ENCODE results near the gene KIAA1586.
"Not testable (repeated sequence)": the region's sequence is repeated elsewhere in the genome, so short reads cannot be mapped to it uniquely, and the experiment has no call there.

DNA sequence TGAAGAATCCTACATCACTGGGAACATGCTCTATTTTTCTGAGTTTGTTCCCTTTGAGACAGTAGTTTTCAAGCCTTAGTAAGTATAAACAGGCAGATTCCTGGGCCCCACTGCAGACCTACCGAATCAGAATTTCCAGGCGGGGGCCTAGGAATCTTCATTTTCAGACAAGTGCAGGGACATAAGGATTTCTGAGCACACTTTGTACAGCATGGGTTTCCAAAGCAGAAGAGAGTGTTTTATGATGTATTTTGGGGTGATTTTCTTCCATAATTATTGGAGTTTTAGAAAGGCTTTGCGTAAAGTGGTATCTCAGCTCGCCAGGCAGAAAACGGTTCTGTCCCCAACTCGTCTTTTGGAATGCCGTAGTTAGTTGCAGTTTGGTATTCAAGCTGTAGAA is 44.9 kb downstream of the KIAA1586 start:
- TF ChIP-seq, protein P1, sequence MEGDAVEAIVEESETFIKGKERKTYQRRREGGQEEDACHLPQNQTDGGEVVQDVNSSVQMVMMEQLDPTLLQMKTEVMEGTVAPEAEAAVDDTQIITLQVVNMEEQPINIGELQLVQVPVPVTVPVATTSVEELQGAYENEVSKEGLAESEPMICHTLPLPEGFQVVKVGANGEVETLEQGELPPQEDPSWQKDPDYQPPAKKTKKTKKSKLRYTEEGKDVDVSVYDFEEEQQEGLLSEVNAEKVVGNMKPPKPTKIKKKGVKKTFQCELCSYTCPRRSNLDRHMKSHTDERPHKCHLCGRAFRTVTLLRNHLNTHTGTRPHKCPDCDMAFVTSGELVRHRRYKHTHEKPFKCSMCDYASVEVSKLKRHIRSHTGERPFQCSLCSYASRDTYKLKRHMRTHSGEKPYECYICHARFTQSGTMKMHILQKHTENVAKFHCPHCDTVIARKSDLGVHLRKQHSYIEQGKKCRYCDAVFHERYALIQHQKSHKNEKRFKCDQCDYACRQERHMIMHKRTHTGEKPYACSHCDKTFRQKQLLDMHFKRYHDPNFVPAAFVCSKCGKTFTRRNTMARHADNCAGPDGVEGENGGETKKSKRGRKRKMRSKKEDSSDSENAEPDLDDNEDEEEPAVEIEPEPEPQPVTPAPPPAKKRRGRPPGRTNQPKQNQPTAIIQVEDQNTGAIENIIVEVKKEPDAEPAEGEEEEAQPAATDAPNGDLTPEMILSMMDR (IDR thresholded peaks at IDR 0.05; ENCODE audit: extremely low read depth in 1 of 2, insufficient read depth in 1 of 2, low read depth in 1 of 2, low read length in 2 of 2): not testable (repeated sequence)
- TF ChIP-seq EZH2 (IDR thresholded peaks at IDR 0.05; ENCODE audit: borderline replicate concordance, low read depth, low read length, severe bottlenecking); POLR2A (IDR thresholded peaks at IDR 0.05; ENCODE audit: low read depth, low read length); GATA2 (IDR thresholded peaks at IDR 0.05; ENCODE audit: insufficient read depth, insufficient read length, low read depth, low read length); POLR2AphosphoS5 (IDR thresholded peaks at IDR 0.05; ENCODE audit: insufficient read depth, low read depth, low read length); JUN (IDR thresholded peaks at IDR 0.05; ENCODE audit: borderline replicate concordance, insufficient read depth, insufficient read length, low read depth); FOS (IDR thresholded peaks at IDR 0.05; ENCODE audit: borderline replicate concordance, insufficient read depth, low read length); MYC (IDR thresholded peaks at IDR 0.05; ENCODE audit: low read depth, low read length): not testable (repeated sequence)
- TF ChIP-seq, protein P2, sequence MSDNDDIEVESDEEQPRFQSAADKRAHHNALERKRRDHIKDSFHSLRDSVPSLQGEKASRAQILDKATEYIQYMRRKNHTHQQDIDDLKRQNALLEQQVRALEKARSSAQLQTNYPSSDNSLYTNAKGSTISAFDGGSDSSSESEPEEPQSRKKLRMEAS (IDR thresholded peaks at IDR 0.05; ENCODE audit: insufficient read depth, insufficient read length): not testable (repeated sequence)

Data from endothelial cell of umbilical vein (primary cell).